ENCODE measurements around the gene ANKRD9. TPM values are rescaled to one million over a fixed set of nuclear protein-coding genes. Genes with fewer than 3 reads are reported as not detected.

The ANKRD9 gene
- total and polyA plus RNA-seq, 10 donors, result 2.2 to 24.0 (median 11.8) TPM

DNA sequence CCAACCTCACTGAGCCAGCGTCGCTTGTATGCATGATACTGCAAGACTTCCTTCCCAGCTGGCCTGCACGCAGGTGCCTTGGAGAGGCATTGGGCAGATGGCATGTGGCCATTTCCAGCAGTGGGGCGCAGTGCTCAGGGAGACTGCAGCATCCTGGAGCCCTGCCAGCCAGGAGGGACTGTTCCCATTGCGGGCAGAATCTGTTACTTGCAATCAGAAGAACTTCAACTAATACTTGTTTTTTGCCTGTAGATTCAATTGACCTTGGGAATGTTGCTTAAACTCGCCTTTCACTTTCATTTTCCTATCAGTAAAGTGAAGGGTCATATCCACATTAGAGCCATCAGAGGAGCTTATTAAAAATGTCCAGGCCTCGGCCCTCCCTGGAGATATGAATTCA is 29.8 kb downstream of the ANKRD9 start:
- Histone ChIP-seq H3K4me3 (peak overlapping the region in 2 of 8 donors; percentile 3 to 47), H3K27me3 (replicated peaks in 1 of 7) (no peaks in the 10 kb centered on the region), H3K9me3 (peaks cover 0 to 9% (median 5%) of the 10 kb centered on the region in 8 donors), H3K36me3 (peaks cover 0 to 44% (median 0%) of the 10 kb centered on the region in 6 donors), H3K4me1 (peaks cover 0 to 15% (median 7%) of the 10 kb centered on the region in 6 donors), H3K27ac (peak overlapping the region in 7 of 8 donors; percentile 29 to 74 (median 56))
- 43 to 65% (median 60%) methylated on average over 7 of the region's 7 CpGs for WGBS, 5 donors
- TF ChIP-seq POLR2A (IDR thresholded peaks at IDR 0.05), result no peak
- TF ChIP-seq, protein P1, sequence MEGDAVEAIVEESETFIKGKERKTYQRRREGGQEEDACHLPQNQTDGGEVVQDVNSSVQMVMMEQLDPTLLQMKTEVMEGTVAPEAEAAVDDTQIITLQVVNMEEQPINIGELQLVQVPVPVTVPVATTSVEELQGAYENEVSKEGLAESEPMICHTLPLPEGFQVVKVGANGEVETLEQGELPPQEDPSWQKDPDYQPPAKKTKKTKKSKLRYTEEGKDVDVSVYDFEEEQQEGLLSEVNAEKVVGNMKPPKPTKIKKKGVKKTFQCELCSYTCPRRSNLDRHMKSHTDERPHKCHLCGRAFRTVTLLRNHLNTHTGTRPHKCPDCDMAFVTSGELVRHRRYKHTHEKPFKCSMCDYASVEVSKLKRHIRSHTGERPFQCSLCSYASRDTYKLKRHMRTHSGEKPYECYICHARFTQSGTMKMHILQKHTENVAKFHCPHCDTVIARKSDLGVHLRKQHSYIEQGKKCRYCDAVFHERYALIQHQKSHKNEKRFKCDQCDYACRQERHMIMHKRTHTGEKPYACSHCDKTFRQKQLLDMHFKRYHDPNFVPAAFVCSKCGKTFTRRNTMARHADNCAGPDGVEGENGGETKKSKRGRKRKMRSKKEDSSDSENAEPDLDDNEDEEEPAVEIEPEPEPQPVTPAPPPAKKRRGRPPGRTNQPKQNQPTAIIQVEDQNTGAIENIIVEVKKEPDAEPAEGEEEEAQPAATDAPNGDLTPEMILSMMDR (IDR thresholded peaks at IDR 0.05 in 8 of 11, conservative IDR thresholded peaks at IDR 0.05 in 3 of 11), result no peak
- peak in 2 of 3 donors; percentile 49 to 53 for TF ChIP-seq POLR2AphosphoS5 (IDR thresholded peaks at IDR 0.05)
- DNase-seq, result peak; percentile 75
- intact Hi-C loops (cut with DNase I; ENCODE audit: low total_unique reads), result no loop called here

DNA sequence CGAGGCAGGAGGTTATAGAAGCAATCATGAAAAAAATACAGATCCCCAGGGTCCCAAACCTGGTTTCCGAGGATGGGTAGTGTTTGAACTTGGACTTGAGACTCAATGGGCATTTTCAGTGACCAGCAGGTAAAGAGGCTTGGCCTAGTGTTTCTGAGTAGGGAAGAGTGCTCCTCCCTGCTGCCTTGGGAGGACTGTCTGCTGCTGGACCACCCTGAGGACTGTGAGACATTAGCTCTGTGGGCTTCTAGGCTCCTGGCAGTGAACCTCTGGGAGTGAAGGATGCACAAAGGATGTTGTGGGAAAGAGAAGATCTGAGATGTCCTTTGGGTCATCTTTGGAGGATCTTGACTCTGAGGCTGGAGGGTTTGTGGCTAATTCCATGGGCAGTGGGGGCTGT is 30.5 kb downstream of the ANKRD9 start:
- intact Hi-C loops (cut with DNase I; ENCODE audit: low total_unique reads), result no loop called here
- Histone ChIP-seq H3K27ac (peak overlapping the region in 5 of 8 donors; percentile 29 to 74 (median 56)), H3K9me3 (peaks cover 0 to 9% (median 5%) of the 10 kb centered on the region in 8 donors), H3K27me3 (replicated peaks in 1 of 7) (no peaks in the 10 kb centered on the region), H3K4me3 (no peak overlapping the region), H3K4me1 (peaks cover 0 to 20% (median 7%) of the 10 kb centered on the region in 6 donors), H3K36me3 (peaks cover 0 to 43% (median 0%) of the 10 kb centered on the region in 6 donors)
- DNase-seq, result peak; percentile 24
- TF ChIP-seq POLR2A (IDR thresholded peaks at IDR 0.05) (no peak), POLR2AphosphoS5 (IDR thresholded peaks at IDR 0.05) (no peak)
- TF ChIP-seq, protein P1 (IDR thresholded peaks at IDR 0.05 in 8 of 11, conservative IDR thresholded peaks at IDR 0.05 in 3 of 11), result no peak
- WGBS, 5 donors, result 95 to 100% (median 98%) methylated on average over 2 of the region's 2 CpGs

DNA sequence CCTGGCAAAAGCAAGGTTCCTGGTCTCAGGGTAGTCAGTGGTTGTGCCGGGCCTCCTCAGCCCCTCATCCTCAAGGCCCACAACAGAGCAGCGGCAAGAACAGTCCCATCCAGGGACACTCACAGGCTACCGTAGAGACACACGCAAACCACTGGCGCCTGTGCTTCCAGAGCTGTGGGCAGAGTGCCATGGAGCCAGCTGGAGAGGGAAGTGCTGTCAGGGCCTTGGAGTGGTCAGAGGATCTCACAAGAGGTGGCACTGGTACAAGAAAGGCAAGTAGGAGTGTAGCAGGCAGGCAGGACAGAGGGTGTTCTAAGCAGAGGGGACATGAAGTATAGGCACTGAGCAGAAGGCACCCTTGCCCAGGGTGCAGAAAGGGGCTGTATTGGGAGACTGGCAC is 34.6 kb downstream of the ANKRD9 start:
- 55 to 84% (median 62%) methylated on average over 3 to 5 of the region's 5 CpGs for WGBS, 5 donors
- H3K36me3 ChIP-seq, result peaks cover 0 to 61% (median 0%) of the 10 kb centered on the region in 6 donors
- no peaks in the 10 kb centered on the region for H3K27me3 ChIP-seq (replicated peaks in 1 of 7)
- peak; percentile 34 to 68 (median 51) for TF ChIP-seq POLR2AphosphoS5 (IDR thresholded peaks at IDR 0.05)
- no peak for TF ChIP-seq POLR2A (IDR thresholded peaks at IDR 0.05)
- intact Hi-C loops (cut with DNase I; ENCODE audit: low total_unique reads), result no loop called here
- peaks cover 0 to 31% (median 13%) of the 10 kb centered on the region in 6 donors for H3K4me1 ChIP-seq
- peak; percentile 18 for DNase-seq
- peak overlapping the region in 4 of 8 donors; percentile 15 to 37 (median 34) for H3K27ac ChIP-seq
- H3K4me3 ChIP-seq, result no peak overlapping the region
- H3K9me3 ChIP-seq, result no peaks in the 10 kb centered on the region

DNA sequence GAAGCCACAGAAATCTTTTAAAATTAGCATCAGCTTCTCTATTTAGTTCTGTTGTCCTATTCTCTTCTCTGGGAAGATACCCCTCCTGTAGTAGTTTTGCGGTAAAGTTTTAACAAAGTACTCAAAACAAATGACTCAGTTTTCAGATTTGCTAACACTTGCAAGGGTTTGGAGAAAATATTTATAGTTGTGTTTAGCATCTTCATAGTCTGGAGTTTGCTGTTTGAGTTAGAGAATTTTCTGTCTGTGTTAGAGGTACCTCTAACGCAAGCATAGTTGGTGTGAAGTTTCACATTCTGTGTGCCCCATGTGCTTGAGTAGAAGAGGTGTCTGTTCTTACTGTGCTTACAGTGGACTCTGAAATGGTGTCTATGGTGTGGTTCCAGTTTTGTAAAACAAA is 36.0 kb downstream of the ANKRD9 start:
- H3K4me1 ChIP-seq, result peaks cover 0 to 22% (median 9%) of the 10 kb centered on the region in 6 donors
- intact Hi-C loops (cut with DNase I; ENCODE audit: low total_unique reads), result no loop called here
- no peak overlapping the region for H3K4me3 ChIP-seq
- TF ChIP-seq POLR2A (IDR thresholded peaks at IDR 0.05) (no peak), POLR2AphosphoS5 (IDR thresholded peaks at IDR 0.05) (no peak)
- H3K27me3 ChIP-seq (replicated peaks in 1 of 7), result no peaks in the 10 kb centered on the region
- peaks cover 0 to 68% (median 0%) of the 10 kb centered on the region in 6 donors for H3K36me3 ChIP-seq
- H3K27ac ChIP-seq, result no peak overlapping the region
- WGBS, 5 donors, result 91 to 97% (median 95%) methylated on average over 2 of the region's 2 CpGs
- H3K9me3 ChIP-seq, result no peaks in the 10 kb centered on the region
- DNase-seq, result no peak

DNA sequence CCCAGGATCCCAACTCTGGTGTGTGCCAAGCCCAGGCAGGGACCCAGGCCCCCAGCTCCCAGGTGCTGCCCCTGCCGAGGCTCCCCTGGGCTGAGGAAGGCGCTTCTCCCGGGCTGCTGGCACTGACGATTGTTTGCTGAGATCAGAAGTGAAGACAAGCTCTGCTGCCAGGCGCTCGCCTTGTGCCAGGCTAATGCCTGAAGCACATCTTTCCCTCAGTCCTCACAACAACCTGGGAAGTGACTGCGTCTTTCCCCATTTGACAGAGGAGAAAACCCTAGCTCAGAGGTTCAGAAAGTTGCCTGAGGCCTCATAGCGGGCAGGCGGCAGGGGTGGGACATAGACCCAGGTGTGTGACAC is 36.8 kb downstream of the ANKRD9 start:
- H3K36me3 ChIP-seq, result peaks cover 0 to 76% (median 0%) of the 10 kb centered on the region in 6 donors
- TF ChIP-seq POLR2A (IDR thresholded peaks at IDR 0.05), result no peak
- TF ChIP-seq, protein P1 (IDR thresholded peaks at IDR 0.05 in 8 of 11, conservative IDR thresholded peaks at IDR 0.05 in 3 of 11), result no peak
- DNase-seq, result peak; percentile 32
- H3K27ac ChIP-seq, result peak overlapping the region in 1 of 8 donors; percentile 19
- WGBS, 5 donors, result 87 to 94% (median 92%) methylated on average over 6 to 9 of the region's 9 CpGs
- no peaks in the 10 kb centered on the region for H3K27me3 ChIP-seq (replicated peaks in 1 of 7)
- H3K4me1 ChIP-seq, result peaks cover 0 to 22% (median 9%) of the 10 kb centered on the region in 6 donors
- no peak overlapping the region for H3K4me3 ChIP-seq
- H3K9me3 ChIP-seq, result no peaks in the 10 kb centered on the region
- intact Hi-C loops (cut with DNase I; ENCODE audit: low total_unique reads), result no loop called here

All from spleen (tissue), 11 donors.